HG03025 (cell line): ENCODE data around the gene PSTPIP2.
"Not testable (repeated sequence)": the region's sequence is repeated elsewhere in the genome, so short reads cannot be mapped to it uniquely, and the experiment has no call there.

ENCODE experiments used
- ATAC-seq: cut with Tn5 transposase; IDR thresholded peaks from one replicate; pipeline ENCODE4 v1.9.1; 2021; ENCODE audit warnings: mild to moderate bottlenecking, moderate library complexity; ENCODE audit not compliant: unreplicated experiment, low FRiP score

Gene PSTPIP2

GRCh38 chr18:45995461-45995860 lies 76.6 kb downstream of the PSTPIP2 start:
- no peak for ATAC-seq

DNA sequence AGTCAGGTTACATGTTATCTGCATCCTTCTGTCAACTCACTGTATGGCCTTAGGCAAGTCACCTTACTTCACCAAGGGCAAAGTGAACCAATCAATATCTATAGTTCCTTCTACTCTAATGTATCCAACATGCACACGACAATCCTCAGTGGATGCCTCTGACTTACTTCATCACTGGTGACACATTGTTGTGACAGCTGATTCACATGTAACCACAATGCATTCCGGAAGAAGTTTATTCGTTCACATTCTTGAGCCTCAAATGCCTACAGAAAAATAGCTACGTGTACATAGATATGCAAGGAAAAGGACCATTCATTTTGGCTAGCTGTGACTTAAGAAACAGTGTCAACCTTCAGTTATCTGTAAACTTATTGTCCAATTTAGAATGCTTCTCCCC lies 78.6 kb downstream of the PSTPIP2 start:
- no peak for ATAC-seq

GRCh38 chr18:45992527-45992926 lies 79.5 kb downstream of the PSTPIP2 start:
- ATAC-seq, result not testable (repeated sequence)

GRCh38 chr18:45991788-45992187 lies 80.3 kb downstream of the PSTPIP2 start:
- ATAC-seq, result no peak

- no peak for ATAC-seq
Observed at GRCh38 chr18:45984546-45985235, 87.4 kb downstream of the PSTPIP2 start.

DNA sequence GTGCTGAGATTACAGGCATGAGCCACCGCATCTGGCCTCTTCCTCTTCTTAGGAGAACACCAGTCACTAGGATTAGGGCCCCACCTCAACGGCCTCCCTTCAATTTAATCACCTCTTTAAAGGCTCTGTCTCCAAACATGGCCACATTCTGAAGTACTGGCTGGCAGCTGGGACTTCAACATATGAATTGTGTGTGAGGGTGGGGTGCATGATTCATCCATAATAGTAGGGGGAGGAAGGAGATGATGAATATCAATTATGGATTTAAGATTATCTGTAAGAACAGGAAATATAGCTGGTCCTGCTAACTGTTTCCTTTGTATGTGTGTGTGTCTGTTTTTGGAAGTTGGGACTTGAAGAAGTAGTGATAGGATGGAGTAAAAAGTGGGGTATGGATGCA lies 90.2 kb downstream of the PSTPIP2 start:
- ATAC-seq, result no peak

DNA sequence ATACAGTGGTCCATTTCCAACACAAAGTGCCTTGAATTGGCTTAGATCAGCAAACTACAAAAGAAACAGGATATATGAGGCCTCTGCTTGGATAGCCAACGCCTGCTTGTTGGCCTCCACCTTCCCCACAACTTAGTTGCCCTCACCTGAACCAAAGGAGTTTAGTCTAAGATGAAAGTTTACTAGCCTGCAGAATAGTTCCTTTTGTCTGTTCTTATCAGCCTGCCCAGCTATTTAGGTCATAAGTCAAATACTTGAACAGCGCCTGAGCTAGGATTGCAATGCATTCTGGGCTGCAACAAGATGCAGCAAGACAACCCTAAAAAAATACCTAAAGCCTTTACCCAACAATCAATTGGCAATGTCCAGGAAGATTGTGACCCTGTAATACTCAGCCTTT lies 91.8 kb downstream of the PSTPIP2 start:
- ATAC-seq, result no peak

- ATAC-seq, result no peak
Observed at GRCh38 chr18:45978084-45978483, 94.0 kb downstream of the PSTPIP2 start.

DNA sequence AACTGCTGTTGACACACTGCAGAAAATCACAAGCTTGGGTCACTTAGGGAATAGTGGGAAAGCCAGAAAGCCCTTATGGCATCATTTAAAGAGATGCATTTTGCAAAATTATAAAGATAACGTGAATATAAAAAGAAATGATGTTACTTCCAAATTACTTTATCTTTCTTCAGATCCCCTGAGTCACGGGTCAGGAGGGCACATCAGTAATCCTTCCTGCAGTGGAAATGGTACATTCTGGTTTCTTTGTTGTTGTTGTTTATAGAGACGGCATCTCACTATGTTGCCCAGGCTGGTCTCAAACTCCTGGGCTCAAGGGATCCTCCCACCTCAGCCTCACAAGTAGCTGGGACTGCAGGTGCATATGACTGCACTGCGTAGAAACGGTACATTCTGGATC lies 95.1 kb downstream of the PSTPIP2 start:
- no peak for ATAC-seq

DNA sequence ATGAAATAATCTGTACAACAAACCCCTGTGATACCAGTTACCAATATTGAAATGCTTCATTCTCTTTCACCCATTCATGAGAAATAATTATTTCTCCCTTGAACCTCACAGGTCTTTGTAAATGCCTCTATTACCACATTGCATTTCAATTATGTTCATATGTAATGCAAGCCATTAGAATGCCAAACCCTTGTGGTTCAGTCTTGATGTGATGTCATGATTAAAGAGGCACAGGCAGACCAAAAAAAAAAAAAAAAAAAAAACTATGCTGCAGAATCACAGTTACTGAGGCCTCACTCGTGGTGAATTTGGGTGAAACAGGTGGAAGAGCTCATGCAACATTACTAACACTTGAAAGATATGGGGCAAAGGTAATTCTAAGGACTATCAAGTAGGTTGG lies 95.5 kb downstream of the PSTPIP2 start:
- no peak for ATAC-seq

GRCh38 chr18:45974088-45974536 lies 97.9 kb downstream of the PSTPIP2 start:
- no peak for ATAC-seq

DNA sequence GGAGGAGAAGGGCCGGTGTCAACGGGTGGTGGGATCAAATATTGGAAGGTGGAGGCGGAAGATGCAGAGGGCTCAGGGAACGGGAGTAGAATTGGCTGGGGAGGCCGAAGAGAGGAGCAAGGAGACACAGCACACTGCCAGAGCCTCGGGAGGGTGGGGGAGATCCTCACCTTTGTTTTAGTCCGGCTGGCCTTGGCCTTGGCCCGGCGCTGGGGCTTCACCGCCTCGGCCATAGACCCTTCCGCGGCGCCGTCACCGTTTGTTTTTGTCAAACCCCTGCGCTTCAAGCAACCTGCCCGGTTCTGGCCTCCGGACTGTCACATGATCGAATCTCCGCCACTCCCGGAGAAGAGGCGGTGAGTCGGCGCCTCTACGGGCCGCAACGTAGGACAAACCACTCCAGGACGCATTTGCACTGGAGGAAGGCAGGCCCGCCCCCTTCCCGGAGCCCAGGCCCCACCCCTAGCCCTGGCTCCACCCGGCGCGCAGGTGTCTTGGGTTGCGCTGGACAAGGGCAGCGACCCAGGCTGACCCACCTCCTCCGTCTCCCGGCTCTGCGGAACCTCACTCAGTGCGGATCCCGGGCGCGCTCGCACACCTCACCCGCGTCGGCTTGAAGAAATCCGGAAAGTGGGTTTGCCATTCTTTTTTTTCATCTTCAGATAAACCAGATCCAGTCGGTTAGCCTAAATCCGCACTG lies 104.9 kb downstream of the PSTPIP2 start, which contains the start of gene EPG5:
TSS of gene EPG5 (minus strand) at position 323 of the 700 bp plus-strand sequence. CDS start at position 233, 90 bp downstream.
- peak; percentile 95 for ATAC-seq

GRCh38 chr18:45964913-45965312 lies 107.1 kb downstream of the PSTPIP2 start:
- ATAC-seq, result not testable (repeated sequence)

DNA sequence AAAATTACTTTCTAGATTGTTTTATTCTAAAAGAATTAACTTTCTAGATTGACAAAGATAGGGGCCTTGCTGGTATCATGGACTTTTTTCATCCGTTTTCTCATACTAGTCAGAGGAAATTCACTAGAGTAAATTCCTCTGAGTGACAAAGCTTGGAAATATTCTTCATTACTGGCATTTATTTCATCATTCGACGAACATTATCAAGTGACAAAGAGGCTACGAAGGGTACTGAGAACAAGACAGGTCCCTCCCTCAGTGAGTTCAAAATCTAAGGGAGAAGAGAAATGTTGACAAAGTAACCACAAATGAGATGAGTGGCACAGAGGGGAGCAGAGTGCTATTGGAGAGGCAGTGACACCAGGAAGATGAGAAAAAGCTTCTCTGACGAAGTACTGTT lies 109.2 kb downstream of the PSTPIP2 start:
- no peak for ATAC-seq

- no peak for ATAC-seq
Observed at GRCh38 chr18:45962461-45962860, 109.6 kb downstream of the PSTPIP2 start.

GRCh38 chr18:45959484-45959883 lies 112.6 kb downstream of the PSTPIP2 start:
- not testable (repeated sequence) for ATAC-seq

DNA sequence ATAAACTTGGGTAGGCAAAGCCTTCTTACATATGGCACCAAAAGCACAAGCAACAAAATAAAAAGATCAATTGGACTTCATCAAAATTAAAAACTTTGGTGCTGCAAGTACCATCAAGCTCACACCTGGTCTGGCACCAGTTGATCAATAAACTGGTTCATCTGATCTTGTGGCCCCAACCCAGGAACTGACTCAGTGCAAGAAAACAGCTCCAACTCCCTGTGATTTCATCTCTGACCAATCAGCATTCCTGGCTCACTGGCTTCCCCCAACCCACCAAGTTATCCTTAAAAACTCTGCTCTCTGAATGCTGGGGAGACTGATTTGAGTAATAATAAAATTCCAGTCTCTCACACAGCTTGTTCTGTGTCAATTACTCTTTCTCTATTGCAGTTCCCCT lies 113.3 kb downstream of the PSTPIP2 start:
- no peak for ATAC-seq

- no peak for ATAC-seq
Observed at GRCh38 chr18:45958027-45958426, 114.0 kb downstream of the PSTPIP2 start.

DNA sequence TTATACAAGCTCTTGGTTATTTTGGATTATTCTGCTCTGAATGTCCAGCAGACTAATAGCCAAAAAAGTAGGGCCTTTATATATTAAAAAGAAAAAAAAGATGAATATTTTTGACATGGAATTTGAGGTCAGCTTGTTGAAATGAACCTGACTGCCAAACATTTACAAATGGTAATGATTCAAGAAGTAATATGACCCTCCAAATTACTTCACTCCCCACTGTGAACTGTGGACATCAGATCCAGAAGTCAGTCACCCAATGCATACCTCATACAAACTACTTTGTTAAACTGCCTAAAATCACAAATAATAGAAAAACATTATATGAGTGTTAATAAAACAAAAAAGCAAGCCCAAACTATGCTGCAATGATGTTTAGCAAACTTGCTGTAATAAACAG lies 115.0 kb downstream of the PSTPIP2 start:
- no peak for ATAC-seq

GRCh38 chr18:45954070-45954934 lies 117.8 kb downstream of the PSTPIP2 start:
- ATAC-seq, result no peak
